Measurements from ENCODE around the gene RAPGEF1.

The RAPGEF1 gene

DNA sequence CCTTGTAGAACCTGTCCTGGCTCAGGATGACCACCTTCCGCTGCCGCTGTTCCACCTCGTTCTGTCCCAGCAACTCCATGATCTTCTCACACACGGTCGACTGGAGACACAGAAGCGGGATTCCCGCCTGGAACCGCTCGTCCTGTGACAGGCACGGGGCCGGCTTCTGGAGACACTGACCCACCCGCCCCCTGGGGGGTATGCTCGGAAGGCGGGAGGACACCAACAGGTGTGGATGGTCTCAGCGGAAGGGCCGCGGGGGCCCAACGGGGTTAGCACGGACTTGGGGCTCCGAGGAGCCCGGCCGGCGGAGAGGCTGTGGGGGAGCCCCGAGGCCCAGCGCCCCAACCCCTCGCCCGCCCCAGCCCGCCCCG is 209.3 kb downstream of the RAPGEF1 start:
- ChIA-PET POLR2A (interaction anchor here (1.0 kb wide), 2 partner anchors 10 to 79 kb away, joined by 4 read pairs; no protein-coding TSS in a partner anchor), CTCF (interaction anchor here (1.4 to 2.2 kb wide), 2 partner anchors 209 to 210 kb away, joined by 10 read pairs; partner anchors contain the start of gene RAPGEF1)
- TF ChIP-seq, protein P1, sequence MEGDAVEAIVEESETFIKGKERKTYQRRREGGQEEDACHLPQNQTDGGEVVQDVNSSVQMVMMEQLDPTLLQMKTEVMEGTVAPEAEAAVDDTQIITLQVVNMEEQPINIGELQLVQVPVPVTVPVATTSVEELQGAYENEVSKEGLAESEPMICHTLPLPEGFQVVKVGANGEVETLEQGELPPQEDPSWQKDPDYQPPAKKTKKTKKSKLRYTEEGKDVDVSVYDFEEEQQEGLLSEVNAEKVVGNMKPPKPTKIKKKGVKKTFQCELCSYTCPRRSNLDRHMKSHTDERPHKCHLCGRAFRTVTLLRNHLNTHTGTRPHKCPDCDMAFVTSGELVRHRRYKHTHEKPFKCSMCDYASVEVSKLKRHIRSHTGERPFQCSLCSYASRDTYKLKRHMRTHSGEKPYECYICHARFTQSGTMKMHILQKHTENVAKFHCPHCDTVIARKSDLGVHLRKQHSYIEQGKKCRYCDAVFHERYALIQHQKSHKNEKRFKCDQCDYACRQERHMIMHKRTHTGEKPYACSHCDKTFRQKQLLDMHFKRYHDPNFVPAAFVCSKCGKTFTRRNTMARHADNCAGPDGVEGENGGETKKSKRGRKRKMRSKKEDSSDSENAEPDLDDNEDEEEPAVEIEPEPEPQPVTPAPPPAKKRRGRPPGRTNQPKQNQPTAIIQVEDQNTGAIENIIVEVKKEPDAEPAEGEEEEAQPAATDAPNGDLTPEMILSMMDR (IDR thresholded peaks at IDR 0.05; ENCODE audit: insufficient read depth, low read length, missing control alignments), result peak; percentile 43
- peak overlapping the region; percentile 74 for H3K4me3 ChIP-seq (ENCODE audit: low read depth, low read length)
- no peak for DNase-seq (ENCODE audit: low read depth, low spot score)

DNA sequence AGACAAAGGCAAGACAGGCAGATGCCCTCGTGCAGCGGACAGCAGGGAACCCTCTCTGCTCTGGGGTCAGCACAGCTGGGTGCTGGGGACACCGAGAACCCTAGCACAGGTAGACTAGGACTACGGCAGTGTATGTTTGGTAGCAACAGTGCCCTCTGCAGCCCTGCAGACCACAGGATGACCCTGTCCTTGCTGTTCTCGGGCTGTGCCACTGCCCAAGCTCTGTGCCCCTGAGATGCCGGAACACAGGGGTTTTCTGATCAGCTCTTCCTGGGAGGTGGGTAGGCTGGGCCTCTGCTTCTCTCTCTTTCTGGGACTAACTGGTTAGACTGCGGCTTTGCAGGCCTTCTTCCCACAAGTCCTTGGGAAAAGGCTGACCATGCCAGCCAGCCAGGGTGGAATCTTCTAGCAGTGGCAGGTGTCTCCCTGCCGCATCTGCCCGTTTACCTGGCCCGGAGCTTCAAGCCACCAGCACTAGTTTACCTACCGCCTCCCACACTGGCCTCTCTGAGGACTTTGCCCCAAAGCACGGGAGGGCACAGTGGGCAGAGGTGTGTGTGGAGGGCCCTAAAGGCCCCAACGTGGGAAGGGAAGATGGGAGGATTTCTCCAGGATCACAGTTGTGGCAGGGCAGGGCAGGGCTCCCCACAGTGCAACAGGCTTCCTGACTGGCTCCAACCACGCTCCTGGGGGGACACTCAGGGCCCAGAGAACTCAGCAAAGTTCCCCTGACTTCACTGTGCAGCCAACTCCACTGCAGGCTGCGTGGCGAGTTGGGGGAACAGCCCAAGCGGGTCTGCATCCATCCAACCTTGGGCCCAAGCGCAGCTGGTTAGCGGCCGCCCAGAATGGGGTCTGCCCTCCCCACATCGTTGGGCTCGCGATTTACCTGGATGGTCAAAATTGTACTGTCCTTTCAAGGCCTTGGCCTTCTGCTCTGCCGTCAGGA is 210.0 kb downstream of the RAPGEF1 start:
- TF ChIP-seq, protein P1 (IDR thresholded peaks at IDR 0.05; ENCODE audit: insufficient read depth, low read length, missing control alignments), result no peak
- ChIA-PET CTCF (interaction anchor here (1.4 kb wide), 1 partner anchor 210 kb away, joined by 10 read pairs; the partner anchor contains the start of gene RAPGEF1), POLR2A (no interaction called here)
- no peak for DNase-seq (ENCODE audit: low read depth, low spot score)
- H3K4me3 ChIP-seq (ENCODE audit: low read depth, low read length), result peak overlapping the region; percentile 74

DNA sequence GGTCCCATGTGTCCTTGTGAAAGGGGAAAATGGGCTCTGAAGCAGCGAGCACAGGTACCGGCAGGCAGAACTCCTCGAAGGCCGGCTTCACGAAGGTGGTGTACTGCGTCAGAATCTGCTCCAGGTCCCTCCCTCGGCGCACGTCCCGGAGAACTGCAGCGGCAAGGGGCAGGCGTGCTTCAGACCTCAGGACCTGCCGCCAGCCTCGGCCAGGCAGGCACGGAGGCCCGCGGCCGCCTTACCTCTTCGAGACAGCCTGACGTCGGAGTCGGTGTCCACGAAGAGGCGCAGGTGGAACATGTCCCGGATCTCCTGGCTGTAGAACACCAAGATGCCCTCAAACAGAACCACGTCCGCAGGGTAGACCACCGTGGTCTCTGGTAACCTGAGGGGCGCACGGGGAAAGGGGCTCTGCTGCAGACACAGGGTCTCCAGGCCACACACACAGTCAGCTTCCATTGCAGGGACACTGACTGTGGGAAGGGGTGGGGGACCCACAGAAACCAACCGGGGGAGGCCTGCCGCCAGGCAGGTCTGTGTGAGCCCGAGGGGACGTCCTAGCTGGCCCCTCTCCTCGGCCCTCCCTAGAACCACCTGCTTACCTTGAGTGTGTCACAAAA is 210.9 kb downstream of the RAPGEF1 start:
- no peak for DNase-seq (ENCODE audit: low read depth, low spot score)
- H3K4me3 ChIP-seq (ENCODE audit: low read depth, low read length), result no peak overlapping the region; the same call in 1 of the 2 replicates
- TF ChIP-seq, protein P1 (IDR thresholded peaks at IDR 0.05; ENCODE audit: insufficient read depth, low read length, missing control alignments), result no peak
- ChIA-PET CTCF (interaction anchor here (1.4 kb wide), 1 partner anchor 211 kb away, joined by 10 read pairs; the partner anchor contains the start of gene RAPGEF1), POLR2A (interaction anchor here (0.7 kb wide), 1 partner anchor 216 kb away, joined by 3 read pairs; no protein-coding TSS in a partner anchor)

DNA sequence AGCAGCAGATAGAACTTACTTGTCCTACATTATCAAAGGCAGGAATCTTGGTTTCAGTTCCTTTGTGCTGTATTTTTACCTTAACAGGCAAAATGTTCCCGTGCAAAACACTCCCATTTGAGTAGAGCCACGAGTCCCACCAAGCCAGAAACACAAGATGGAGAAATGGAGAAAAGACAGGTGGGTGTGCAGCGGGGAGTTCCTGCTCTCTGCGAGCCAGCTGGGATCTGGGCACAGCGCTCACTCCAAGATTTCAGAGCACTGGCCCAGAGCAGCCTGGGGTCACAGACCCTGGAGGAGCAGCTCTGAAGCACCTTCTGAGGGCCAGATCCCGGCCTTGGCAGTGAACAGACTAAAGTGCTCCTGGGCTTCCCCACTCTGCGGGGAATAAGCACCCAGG is 211.7 kb downstream of the RAPGEF1 start:
- ChIA-PET CTCF (no interaction called here), POLR2A (interaction anchor here (0.7 kb wide), 1 partner anchor 217 kb away, joined by 3 read pairs; no protein-coding TSS in a partner anchor)
- TF ChIP-seq, protein P1 (IDR thresholded peaks at IDR 0.05; ENCODE audit: insufficient read depth, low read length, missing control alignments), result no peak
- no peak for DNase-seq (ENCODE audit: low read depth, low spot score)
- no peak overlapping the region for H3K4me3 ChIP-seq (ENCODE audit: low read depth, low read length)
